Liver (tissue), 3 donors: ENCODE results near the gene YBX2.

Source experiments
- EGR1 ChIP-seq, 2 donors: IDR thresholded peaks; 2 replicates each; pipeline ENCODE4 v1.6.1; 2016 to 2018; ENCODE audit warnings: antibody characterized with exemption in 2 of 2, low read depth in 2 of 2
- GABPA ChIP-seq, 2 donors: IDR thresholded peaks in 1 of 2; conservative IDR thresholded peaks in 1 of 2; 2 replicates each; pipeline ENCODE4 v1.6.1; 2016; ENCODE audit warnings: antibody characterized with exemption in 2 of 2, mild to moderate bottlenecking in 1 of 2, moderate library complexity in 1 of 2
- JUND ChIP-seq, 2 donors: IDR thresholded peaks; 2 replicates each; pipeline ENCODE4 v1.6.1; 2016; ENCODE audit warnings: antibody characterized with exemption in 2 of 2
- RAD21 ChIP-seq, 2 donors: IDR thresholded peaks; 2 replicates each; pipeline ENCODE4 v1.6.1; 2016; ENCODE audit warnings: antibody characterized with exemption in 2 of 2, mild to moderate bottlenecking in 2 of 2
- RXRA ChIP-seq, 2 donors: IDR thresholded peaks; 2 replicates each; pipeline ENCODE4 v1.6.1; 2017 to 2018; ENCODE audit warnings: antibody characterized with exemption in 2 of 2, mild to moderate bottlenecking in 1 of 2
- SP1 ChIP-seq: IDR thresholded peaks from 2 replicates; pipeline ENCODE4 v1.6.1; 2018; ENCODE audit warnings: antibody characterized with exemption, mild to moderate bottlenecking
- TAF1 ChIP-seq: conservative IDR thresholded peaks from 2 replicates; pipeline ENCODE4 v1.6.1; 2016; ENCODE audit warnings: antibody characterized with exemption, mild to moderate bottlenecking
- YY1 ChIP-seq: IDR thresholded peaks from 2 replicates; pipeline ENCODE4 v1.6.1; 2016; ENCODE audit warnings: antibody characterized with exemption, mild to moderate bottlenecking
- TF ChIP-seq, protein P1 (sequence below): fragments of 150-350 bp; IDR thresholded peaks from 2 replicates; pipeline ENCODE4 v1.5.1; 2017; ENCODE audit warnings: improper control_type of control experiment, low read depth, low read length; ENCODE audit not compliant: missing input control
- TF ChIP-seq, protein P2 (sequence below): IDR thresholded peaks from 2 replicates; pipeline ENCODE4 v1.6.1; 2016; ENCODE audit warnings: antibody characterized with exemption
- TF ChIP-seq, protein P3 (sequence below): IDR thresholded peaks from 2 replicates; pipeline ENCODE4 v1.6.1; 2016; ENCODE audit warnings: antibody characterized with exemption
- TF ChIP-seq, protein P4 (sequence below): IDR thresholded peaks from 2 replicates; pipeline ENCODE4 v1.6.1; 2016; ENCODE audit warnings: antibody characterized with exemption
- TF ChIP-seq, protein P5 (sequence below): IDR thresholded peaks from 2 replicates; pipeline ENCODE4 v1.6.1; 2016; ENCODE audit warnings: antibody characterized with exemption, mild to moderate bottlenecking
- donor health status: healthy.
- donor health status: healthy.

DNA sequence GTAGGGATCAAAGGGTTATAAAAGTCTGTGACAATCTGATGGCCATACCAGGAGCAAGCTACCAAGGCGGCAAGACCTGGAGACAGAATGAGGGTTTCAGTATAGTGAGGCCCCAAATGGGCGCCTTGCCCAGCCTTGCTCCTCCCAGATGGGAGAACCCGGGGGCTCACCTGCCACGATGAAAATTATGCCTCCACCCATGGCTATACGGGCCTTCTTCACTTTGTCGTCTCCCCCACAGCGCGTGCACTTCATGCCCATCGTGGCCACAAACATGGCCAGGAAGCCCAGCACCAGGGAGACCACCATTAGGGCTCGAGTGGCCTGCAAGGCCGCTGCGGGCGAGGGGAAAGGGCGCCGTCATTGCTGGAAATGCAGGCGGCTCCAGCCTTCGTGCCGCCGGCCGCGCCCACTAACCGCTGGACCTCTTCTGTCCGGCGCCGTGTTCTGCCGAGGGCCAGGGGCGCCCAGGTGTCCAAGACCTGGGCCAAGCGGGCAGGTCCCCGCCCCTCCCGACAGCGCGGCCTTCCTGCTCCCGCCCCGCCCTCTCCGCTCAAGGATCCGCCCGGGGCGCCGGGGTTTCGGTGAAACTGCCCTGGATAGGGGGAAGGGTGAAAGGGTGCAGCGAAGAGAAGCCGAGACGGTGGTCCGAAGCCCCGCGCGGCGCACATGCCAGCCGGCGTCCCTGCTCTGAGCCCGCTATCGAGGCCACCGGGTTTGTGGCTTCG lies 33.6 kb downstream of the YBX2 start:
- TF ChIP-seq, protein P1, sequence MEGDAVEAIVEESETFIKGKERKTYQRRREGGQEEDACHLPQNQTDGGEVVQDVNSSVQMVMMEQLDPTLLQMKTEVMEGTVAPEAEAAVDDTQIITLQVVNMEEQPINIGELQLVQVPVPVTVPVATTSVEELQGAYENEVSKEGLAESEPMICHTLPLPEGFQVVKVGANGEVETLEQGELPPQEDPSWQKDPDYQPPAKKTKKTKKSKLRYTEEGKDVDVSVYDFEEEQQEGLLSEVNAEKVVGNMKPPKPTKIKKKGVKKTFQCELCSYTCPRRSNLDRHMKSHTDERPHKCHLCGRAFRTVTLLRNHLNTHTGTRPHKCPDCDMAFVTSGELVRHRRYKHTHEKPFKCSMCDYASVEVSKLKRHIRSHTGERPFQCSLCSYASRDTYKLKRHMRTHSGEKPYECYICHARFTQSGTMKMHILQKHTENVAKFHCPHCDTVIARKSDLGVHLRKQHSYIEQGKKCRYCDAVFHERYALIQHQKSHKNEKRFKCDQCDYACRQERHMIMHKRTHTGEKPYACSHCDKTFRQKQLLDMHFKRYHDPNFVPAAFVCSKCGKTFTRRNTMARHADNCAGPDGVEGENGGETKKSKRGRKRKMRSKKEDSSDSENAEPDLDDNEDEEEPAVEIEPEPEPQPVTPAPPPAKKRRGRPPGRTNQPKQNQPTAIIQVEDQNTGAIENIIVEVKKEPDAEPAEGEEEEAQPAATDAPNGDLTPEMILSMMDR: no peak
- TF ChIP-seq, protein P2, sequence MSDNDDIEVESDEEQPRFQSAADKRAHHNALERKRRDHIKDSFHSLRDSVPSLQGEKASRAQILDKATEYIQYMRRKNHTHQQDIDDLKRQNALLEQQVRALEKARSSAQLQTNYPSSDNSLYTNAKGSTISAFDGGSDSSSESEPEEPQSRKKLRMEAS: no peak
- TF ChIP-seq, protein P3, sequence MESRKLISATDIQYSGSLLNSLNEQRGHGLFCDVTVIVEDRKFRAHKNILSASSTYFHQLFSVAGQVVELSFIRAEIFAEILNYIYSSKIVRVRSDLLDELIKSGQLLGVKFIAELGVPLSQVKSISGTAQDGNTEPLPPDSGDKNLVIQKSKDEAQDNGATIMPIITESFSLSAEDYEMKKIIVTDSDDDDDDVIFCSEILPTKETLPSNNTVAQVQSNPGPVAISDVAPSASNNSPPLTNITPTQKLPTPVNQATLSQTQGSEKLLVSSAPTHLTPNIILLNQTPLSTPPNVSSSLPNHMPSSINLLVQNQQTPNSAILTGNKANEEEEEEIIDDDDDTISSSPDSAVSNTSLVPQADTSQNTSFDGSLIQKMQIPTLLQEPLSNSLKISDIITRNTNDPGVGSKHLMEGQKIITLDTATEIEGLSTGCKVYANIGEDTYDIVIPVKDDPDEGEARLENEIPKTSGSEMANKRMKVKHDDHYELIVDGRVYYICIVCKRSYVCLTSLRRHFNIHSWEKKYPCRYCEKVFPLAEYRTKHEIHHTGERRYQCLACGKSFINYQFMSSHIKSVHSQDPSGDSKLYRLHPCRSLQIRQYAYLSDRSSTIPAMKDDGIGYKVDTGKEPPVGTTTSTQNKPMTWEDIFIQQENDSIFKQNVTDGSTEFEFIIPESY: no peak
- TF ChIP-seq EGR1 (IDR thresholded peaks at IDR 0.05; ENCODE audit: low read depth in 2 of 2) (no peak), GABPA (IDR thresholded peaks at IDR 0.05 in 1 of 2, conservative IDR thresholded peaks at IDR 0.05 in 1 of 2) (no peak), YY1 (peak; percentile 73), SP1 (peak; percentile 30), RAD21 (IDR thresholded peaks at IDR 0.05) (peak in 1 of 2 donors; percentile 6), TAF1 (no peak), JUND (IDR thresholded peaks at IDR 0.05) (no peak), RXRA (IDR thresholded peaks at IDR 0.05) (no peak)
- TF ChIP-seq, protein P4, sequence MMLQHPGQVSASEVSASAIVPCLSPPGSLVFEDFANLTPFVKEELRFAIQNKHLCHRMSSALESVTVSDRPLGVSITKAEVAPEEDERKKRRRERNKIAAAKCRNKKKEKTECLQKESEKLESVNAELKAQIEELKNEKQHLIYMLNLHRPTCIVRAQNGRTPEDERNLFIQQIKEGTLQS: no peak
- TF ChIP-seq, protein P5, sequence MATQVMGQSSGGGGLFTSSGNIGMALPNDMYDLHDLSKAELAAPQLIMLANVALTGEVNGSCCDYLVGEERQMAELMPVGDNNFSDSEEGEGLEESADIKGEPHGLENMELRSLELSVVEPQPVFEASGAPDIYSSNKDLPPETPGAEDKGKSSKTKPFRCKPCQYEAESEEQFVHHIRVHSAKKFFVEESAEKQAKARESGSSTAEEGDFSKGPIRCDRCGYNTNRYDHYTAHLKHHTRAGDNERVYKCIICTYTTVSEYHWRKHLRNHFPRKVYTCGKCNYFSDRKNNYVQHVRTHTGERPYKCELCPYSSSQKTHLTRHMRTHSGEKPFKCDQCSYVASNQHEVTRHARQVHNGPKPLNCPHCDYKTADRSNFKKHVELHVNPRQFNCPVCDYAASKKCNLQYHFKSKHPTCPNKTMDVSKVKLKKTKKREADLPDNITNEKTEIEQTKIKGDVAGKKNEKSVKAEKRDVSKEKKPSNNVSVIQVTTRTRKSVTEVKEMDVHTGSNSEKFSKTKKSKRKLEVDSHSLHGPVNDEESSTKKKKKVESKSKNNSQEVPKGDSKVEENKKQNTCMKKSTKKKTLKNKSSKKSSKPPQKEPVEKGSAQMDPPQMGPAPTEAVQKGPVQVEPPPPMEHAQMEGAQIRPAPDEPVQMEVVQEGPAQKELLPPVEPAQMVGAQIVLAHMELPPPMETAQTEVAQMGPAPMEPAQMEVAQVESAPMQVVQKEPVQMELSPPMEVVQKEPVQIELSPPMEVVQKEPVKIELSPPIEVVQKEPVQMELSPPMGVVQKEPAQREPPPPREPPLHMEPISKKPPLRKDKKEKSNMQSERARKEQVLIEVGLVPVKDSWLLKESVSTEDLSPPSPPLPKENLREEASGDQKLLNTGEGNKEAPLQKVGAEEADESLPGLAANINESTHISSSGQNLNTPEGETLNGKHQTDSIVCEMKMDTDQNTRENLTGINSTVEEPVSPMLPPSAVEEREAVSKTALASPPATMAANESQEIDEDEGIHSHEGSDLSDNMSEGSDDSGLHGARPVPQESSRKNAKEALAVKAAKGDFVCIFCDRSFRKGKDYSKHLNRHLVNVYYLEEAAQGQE: peak; percentile 68
